Activated naive CD4-positive, alpha-beta T cell treated with anti-CD3 and anti-CD28 coated beads for 36 hours (primary cell): ENCODE data around the gene SLC38A8. TPM values are rescaled to one million over a fixed set of nuclear protein-coding genes. Genes with fewer than 3 reads are reported as not detected.

ENCODE experiments used
- CTCF ChIA-PET: fragments of 350-600 bp; sonication (Branson Sonifier 250); formaldehyde crosslinking; loops from one replicate; lab custom pipeline; 2021; ENCODE audit warnings: antibody characterized with exemption; lab: Charles Lee
- DNase-seq: peaks from one replicate; pipeline ENCODE4 v3.0.0-alpha.2; 2020
- H3K27ac Mint-ChIP-seq: one replicate; pipeline ENCODE4 v1.8.0; 2021; ENCODE audit warnings: mild to moderate bottlenecking, mixed read lengths
- H3K27me3 Mint-ChIP-seq: one replicate; pipeline ENCODE4 v1.8.0; 2021; ENCODE audit warnings: low read depth, mixed read lengths
- H3K36me3 Mint-ChIP-seq: one replicate; pipeline ENCODE4 v1.8.0; 2021; ENCODE audit warnings: low read depth, mixed read lengths
- H3K4me1 Mint-ChIP-seq: one replicate; pipeline ENCODE4 v1.8.0; 2021; ENCODE audit warnings: low read depth, mixed read lengths
- H3K4me3 Mint-ChIP-seq: one replicate; pipeline ENCODE4 v1.8.0; 2021; ENCODE audit warnings: mild to moderate bottlenecking, moderate library complexity, mixed read lengths
- H3K9me3 Mint-ChIP-seq: one replicate; pipeline ENCODE4 v1.8.0; 2021; ENCODE audit warnings: mixed read lengths
- intact Hi-C: fragments of 100-400 bp; cut with micrococcal nuclease; formaldehyde crosslinking; loops from one replicate; pipeline ENCODE4 v1.15.1; 2023
- total RNA-seq, 2 experiments: library from RNA; stranded (reverse); gene quantifications; one replicate each; pipeline ENCODE4 v1.2.3, GENCODE V29; 2021

Gene SLC38A8
- total RNA-seq, 2 experiments from 2014 or later = not detected

GRCh38 chr16:84001726-84002125 is 40.9 kb downstream of the SLC38A8 start:
- no peak for DNase-seq
- Mint-ChIP-seq H3K9me3 (no peaks in the 10 kb centered on the region), H3K4me1 (no peaks in the 10 kb centered on the region), H3K36me3 (no peaks in the 10 kb centered on the region), H3K27ac (no peak overlapping the region), H3K4me3 (no peak overlapping the region), H3K27me3 (no peaks in the 10 kb centered on the region)
- CTCF ChIA-PET = interaction anchor here (0.6 kb wide), 1 partner anchor 76 kb away, joined by 4 read pairs; no protein-coding TSS in a partner anchor
- intact Hi-C loops = no loop called here

DNA sequence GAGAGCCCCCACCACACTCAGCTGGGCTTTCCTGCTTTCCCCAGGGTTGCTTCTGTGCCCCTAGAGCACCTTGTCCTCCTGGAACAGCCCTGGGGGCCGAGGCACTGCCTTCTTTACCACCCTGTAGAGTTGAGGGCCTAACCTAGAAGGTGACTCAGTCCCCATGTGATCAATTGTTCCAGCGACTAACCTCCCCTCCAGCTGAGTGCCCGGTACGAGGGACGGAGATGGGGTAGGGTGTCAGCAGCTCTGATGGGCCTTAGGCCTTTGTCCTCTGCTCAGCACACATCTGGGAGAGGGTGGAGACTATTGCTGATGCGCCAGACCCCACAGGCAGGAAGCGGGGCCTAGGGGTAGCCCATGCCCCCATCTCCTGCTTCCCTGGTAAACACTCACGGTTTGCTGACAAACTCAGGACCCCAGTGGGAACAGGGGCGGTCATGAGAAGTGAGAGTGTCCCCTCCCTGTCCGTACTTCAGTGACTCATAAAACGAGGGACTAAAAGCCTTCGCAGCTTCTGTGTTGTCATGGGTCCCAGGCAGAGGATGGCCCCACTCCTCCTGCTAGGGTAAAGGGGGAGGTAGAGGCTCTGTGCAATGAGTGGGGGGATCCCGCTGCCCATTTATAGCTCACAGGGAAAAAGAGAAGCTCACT is 41.5 kb downstream of the SLC38A8 start:
- H3K4me3 Mint-ChIP-seq = no peak overlapping the region
- H3K36me3 Mint-ChIP-seq = no peaks in the 10 kb centered on the region
- peaks cover 2% of the 10 kb centered on the region for H3K27me3 Mint-ChIP-seq
- H3K4me1 Mint-ChIP-seq = no peaks in the 10 kb centered on the region
- H3K27ac Mint-ChIP-seq = no peak overlapping the region
- DNase-seq = no peak
- CTCF ChIA-PET = interaction anchor here (0.6 to 0.8 kb wide), 3 partner anchors 9 to 76 kb away, joined by 3 to 7 read pairs (median 4); no protein-coding TSS in a partner anchor
- intact Hi-C loops = no loop called here
- H3K9me3 Mint-ChIP-seq = no peaks in the 10 kb centered on the region

GRCh38 chr16:83998091-83998490 is 44.5 kb downstream of the SLC38A8 start:
- H3K27ac Mint-ChIP-seq = no peak overlapping the region
- H3K9me3 Mint-ChIP-seq = no peaks in the 10 kb centered on the region

GRCh38 chr16:83996481-83997252 is 45.9 kb downstream of the SLC38A8 start:
- no peaks in the 10 kb centered on the region for H3K36me3 Mint-ChIP-seq
- CTCF ChIA-PET = interaction anchor here (1.2 to 1.9 kb wide), 3 partner anchors 17 to 70 kb away, joined by 3 to 4 read pairs (median 4); no protein-coding TSS in a partner anchor
- no peak for DNase-seq
- H3K27me3 Mint-ChIP-seq = peaks cover 28% of the 10 kb centered on the region
- H3K4me3 Mint-ChIP-seq = no peak overlapping the region
- no peaks in the 10 kb centered on the region for H3K4me1 Mint-ChIP-seq
- intact Hi-C loops = no loop called here
- no peak overlapping the region for H3K27ac Mint-ChIP-seq
- H3K9me3 Mint-ChIP-seq = peaks cover 4% of the 10 kb centered on the region

More at GRCh38 chr16:83998091-83998490, 44.5 kb downstream of the SLC38A8 start:
- Mint-ChIP-seq H3K27me3 (peaks cover 18% of the 10 kb centered on the region), H3K4me3 (no peak overlapping the region), H3K36me3 (no peaks in the 10 kb centered on the region), H3K4me1 (no peaks in the 10 kb centered on the region)
- CTCF ChIA-PET = no interaction called here
- DNase-seq = no peak
- intact Hi-C loops = no loop called here

GRCh38 chr16:83995754-83996153 is 46.8 kb downstream of the SLC38A8 start:
- Mint-ChIP-seq H3K27me3 (peaks cover 28% of the 10 kb centered on the region), H3K27ac (no peak overlapping the region), H3K4me1 (no peaks in the 10 kb centered on the region), H3K36me3 (no peaks in the 10 kb centered on the region), H3K4me3 (no peak overlapping the region), H3K9me3 (peaks cover 4% of the 10 kb centered on the region)
- DNase-seq = no peak
- intact Hi-C loops = no loop called here
- CTCF ChIA-PET = interaction anchor here (1.0 to 1.9 kb wide), 5 partner anchors 16 to 75 kb away, joined by 3 to 4 read pairs (median 4); no protein-coding TSS in a partner anchor

DNA sequence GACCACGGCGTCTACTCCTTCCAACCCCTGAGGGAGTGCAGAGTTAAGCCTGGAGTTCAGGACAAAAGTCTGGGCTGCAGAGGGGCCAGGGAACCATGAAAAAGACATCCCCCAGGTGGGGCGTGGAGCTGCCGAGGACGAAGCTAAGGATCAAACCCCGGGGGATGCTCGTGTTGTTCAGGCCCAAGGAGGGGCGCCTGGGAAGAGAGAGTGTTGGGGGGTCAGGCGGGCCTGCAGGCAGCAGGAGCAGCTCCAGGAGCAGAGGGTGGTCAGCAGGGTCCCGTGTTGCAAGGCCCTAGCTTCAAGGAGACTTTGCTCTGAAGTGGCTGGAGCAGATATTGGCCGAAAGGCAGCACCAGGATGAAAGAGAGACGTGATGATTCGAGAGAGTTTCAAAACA is 47.9 kb downstream of the SLC38A8 start:
- no peaks in the 10 kb centered on the region for H3K36me3 Mint-ChIP-seq
- H3K27me3 Mint-ChIP-seq = peaks cover 36% of the 10 kb centered on the region
- intact Hi-C loops = no loop called here
- H3K27ac Mint-ChIP-seq = no peak overlapping the region
- no peaks in the 10 kb centered on the region for H3K4me1 Mint-ChIP-seq
- CTCF ChIA-PET = interaction anchor here (1.3 kb wide), 1 partner anchor 71 kb away, joined by 3 read pairs; no protein-coding TSS in a partner anchor
- DNase-seq = no peak
- peaks cover 4% of the 10 kb centered on the region for H3K9me3 Mint-ChIP-seq
- no peak overlapping the region for H3K4me3 Mint-ChIP-seq

- CTCF ChIA-PET = interaction anchor here (1.3 kb wide), 1 partner anchor 72 kb away, joined by 3 read pairs; no protein-coding TSS in a partner anchor
- H3K27ac Mint-ChIP-seq = no peak overlapping the region
- peaks cover 38% of the 10 kb centered on the region for H3K27me3 Mint-ChIP-seq
- peaks cover 4% of the 10 kb centered on the region for H3K9me3 Mint-ChIP-seq
- H3K4me3 Mint-ChIP-seq = no peak overlapping the region
- no peaks in the 10 kb centered on the region for H3K4me1 Mint-ChIP-seq
- no peaks in the 10 kb centered on the region for H3K36me3 Mint-ChIP-seq
- intact Hi-C loops = no loop called here
- peak; percentile 11 for DNase-seq
Measured at GRCh38 chr16:83994087-83994486, 48.5 kb downstream of the SLC38A8 start.

- Mint-ChIP-seq H3K4me3 (no peak overlapping the region), H3K4me1 (no peaks in the 10 kb centered on the region), H3K27ac (no peak overlapping the region), H3K36me3 (no peaks in the 10 kb centered on the region), H3K9me3 (peaks cover 4% of the 10 kb centered on the region), H3K27me3 (peaks cover 43% of the 10 kb centered on the region)
- intact Hi-C loops = no loop called here
- CTCF ChIA-PET = interaction anchor here (0.7 kb wide), 1 partner anchor 8 kb away, joined by 3 read pairs; no protein-coding TSS in a partner anchor
- DNase-seq = no peak
Measured at GRCh38 chr16:83992624-83993023, 50.0 kb downstream of the SLC38A8 start.

DNA sequence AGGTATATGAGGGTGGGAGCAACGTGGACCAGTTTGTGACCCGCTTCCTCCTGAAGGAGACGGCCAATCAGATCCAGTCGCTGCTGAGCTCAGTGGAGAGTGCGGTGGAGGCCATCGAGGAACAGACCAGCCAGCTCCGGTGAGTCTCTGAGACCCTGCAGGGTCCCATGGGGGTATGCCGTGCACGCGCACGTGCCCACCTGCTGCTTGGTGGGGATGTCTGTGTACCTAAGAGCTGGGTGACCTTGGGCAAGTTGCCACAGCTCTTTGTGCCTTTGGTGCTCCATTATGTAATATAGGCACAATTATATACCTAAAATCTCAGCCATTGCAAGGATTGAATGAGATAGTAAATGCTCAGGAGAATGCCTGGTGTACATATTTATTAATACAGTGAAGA is 52.1 kb downstream of the SLC38A8 start:
- CTCF ChIA-PET = no interaction called here
- Mint-ChIP-seq H3K4me1 (no peaks in the 10 kb centered on the region), H3K27me3 (peaks cover 40% of the 10 kb centered on the region), H3K9me3 (peaks cover 4% of the 10 kb centered on the region), H3K4me3 (no peak overlapping the region), H3K27ac (no peak overlapping the region), H3K36me3 (no peaks in the 10 kb centered on the region)
- no peak for DNase-seq
- intact Hi-C loops = no loop called here

GRCh38 chr16:83989300-83989699 is 53.3 kb downstream of the SLC38A8 start:
- H3K36me3 Mint-ChIP-seq = no peaks in the 10 kb centered on the region
- no peak for DNase-seq
- CTCF ChIA-PET = no interaction called here
- H3K9me3 Mint-ChIP-seq = peaks cover 4% of the 10 kb centered on the region
- H3K27me3 Mint-ChIP-seq = peaks cover 32% of the 10 kb centered on the region
- intact Hi-C loops = no loop called here
- no peak overlapping the region for H3K4me3 Mint-ChIP-seq
- no peaks in the 10 kb centered on the region for H3K4me1 Mint-ChIP-seq
- H3K27ac Mint-ChIP-seq = no peak overlapping the region

- Mint-ChIP-seq H3K27ac (no peak overlapping the region), H3K9me3 (peaks cover 5% of the 10 kb centered on the region), H3K36me3 (no peaks in the 10 kb centered on the region), H3K4me1 (no peaks in the 10 kb centered on the region), H3K27me3 (peaks cover 3% of the 10 kb centered on the region), H3K4me3 (no peak overlapping the region)
- CTCF ChIA-PET = no interaction called here
- intact Hi-C loops = no loop called here
- DNase-seq = no peak
Measured at GRCh38 chr16:83983491-83983890, 59.1 kb downstream of the SLC38A8 start.

- Mint-ChIP-seq H3K4me1 (no peaks in the 10 kb centered on the region), H3K4me3 (no peak overlapping the region), H3K27me3 (no peaks in the 10 kb centered on the region), H3K9me3 (peaks cover 5% of the 10 kb centered on the region), H3K36me3 (no peaks in the 10 kb centered on the region), H3K27ac (no peak overlapping the region)
- DNase-seq = no peak
- CTCF ChIA-PET = interaction anchor here (0.7 kb wide), 1 partner anchor 55 kb away, joined by 3 read pairs; no protein-coding TSS in a partner anchor
- intact Hi-C loops = no loop called here
Measured at GRCh38 chr16:83981799-83982198, 60.8 kb downstream of the SLC38A8 start.
